Activated T-cell treated with anti-CD3 and anti-CD28 coated beads, Interleukin-2, amount 50 U/mL, for 48 hours (primary cell): ENCODE measurements around the gene BRI3BP.
"Not testable (repeated sequence)": the region's sequence is repeated elsewhere in the genome, so short reads cannot be mapped to it uniquely, and the experiment has no call there.

Experiments used
- DNase-seq, 2 experiments: peaks; one replicate each; pipeline ENCODE4 v3.0.0-alpha.2; 2020

BRI3BP gene

DNA sequence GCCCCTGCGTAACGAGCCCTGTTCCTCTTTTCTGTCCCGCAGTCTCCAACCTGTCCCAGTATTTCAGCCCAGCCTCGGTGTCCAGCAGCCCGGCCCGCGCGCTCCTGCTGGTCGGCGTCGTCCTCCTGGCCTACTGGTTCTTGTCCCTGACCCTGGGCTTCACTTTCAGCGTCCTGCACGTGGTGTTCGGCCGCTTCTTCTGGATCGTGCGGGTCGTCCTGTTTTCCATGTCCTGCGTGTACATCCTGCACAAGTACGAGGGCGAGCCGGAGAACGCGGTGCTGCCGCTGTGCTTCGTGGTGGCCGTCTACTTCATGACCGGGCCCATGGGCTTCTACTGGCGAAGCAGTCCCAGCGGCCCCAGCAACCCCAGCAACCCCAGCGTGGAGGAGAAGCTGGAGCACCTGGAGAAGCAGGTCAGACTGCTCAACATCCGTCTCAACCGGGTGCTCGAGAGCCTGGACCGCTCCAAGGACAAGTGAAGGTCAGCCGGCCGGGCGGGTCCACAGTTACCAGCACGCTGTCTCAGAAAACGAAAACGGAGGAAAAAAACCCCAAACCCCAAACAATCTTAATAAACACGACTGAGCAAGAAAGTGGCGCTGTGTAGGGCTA, 31.6 kb downstream of the BRI3BP start:
- no peak for DNase-seq

DNA sequence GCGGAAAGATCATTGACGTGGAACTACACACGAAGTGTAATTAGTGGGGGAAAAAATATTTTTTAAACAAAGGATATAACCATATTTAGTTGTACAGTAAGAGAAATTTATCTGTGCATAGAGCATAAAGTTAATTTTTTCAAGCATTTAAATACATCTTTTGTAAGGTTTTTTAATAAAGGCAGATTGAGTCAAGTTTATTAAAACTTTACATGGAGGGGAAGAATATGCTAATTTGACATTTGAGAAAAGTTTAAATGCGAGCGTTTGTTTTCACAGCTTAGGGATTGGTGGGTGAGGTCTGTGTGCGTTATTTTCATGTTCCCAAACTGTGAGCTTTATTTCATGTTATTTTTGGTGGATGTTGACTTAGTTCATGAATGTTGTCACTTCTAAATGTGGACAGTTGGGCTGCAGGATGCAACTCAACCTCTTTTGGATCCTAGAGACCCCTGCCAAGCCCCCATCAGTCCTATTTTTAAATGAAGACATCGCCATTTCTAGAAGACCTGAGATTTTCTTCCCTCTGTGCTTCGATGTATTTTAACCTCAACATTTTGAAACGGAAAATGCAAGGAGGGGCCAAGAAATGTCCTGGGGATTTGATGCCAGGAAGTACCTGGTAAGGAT, 32.3 kb downstream of the BRI3BP start:
- DNase-seq, result no peak

DNA sequence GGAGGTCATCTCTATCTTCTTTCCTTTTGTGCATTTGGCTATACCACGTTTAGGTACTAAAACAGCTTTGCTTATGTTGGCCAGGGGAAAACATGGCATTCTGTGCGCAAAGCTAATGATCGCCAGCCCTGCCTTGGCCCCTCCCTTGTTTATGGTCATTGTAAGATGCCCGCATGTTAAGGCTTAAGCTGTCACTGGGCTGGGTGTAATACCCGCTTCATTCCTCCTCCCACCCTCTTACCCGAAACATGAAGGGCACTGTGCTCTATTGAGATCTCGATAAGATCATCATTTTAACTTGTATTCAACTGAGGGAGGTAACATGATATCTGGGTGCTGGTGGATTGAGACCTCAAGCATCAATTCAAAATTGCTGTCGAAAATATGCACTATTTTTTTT, 34.7 kb downstream of the BRI3BP start:
- no peak for DNase-seq

DNA sequence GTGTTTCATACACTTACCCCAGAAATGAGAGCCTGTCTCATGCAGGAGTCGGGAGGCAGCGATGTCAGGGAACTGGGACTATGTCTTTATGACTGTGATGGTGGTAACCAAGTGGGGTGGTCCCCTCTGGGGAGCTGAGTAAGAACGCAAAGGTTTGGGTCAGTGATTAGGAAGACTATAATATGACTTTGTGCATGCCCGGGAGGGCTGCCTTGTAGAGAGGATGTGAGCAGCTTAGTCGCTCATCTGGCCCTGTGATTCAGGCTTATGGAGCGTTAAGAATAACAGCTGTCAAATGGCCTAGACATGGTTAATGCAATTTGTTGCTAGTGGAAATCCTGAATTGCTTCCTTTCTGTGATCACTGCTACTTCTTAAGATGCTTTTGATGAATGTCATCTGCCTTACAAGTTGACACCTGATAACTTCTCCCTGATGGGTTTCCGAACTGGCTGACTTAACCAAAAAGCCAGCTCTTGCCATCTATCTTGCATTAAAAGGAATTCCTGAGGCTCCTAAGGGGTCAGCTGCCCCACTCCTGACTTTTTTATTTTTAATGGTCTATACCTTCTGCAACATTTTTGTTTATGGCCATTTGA, 36.4 kb downstream of the BRI3BP start:
- DNase-seq, result no peak

DNA sequence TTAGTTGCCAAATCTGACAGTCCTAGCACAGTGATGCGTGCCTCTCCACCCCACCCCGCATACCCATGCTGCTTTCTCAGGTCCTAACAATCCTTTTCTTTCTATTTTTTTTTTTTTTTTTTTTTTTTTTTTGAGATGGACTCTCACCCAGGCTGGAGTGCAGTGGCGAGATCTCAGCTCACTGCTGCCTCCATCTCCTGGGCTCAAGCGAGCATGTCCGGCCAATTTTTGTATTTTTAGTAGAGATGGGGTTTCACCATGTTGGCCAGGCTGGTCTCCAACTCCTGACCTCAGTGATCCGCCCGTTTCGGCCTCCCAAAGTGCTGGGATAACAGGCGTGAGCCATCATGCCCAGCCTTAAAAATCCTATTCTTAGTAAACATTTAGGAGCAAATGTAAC, 38.0 kb downstream of the BRI3BP start:
- DNase-seq, result not testable (repeated sequence)

DNA sequence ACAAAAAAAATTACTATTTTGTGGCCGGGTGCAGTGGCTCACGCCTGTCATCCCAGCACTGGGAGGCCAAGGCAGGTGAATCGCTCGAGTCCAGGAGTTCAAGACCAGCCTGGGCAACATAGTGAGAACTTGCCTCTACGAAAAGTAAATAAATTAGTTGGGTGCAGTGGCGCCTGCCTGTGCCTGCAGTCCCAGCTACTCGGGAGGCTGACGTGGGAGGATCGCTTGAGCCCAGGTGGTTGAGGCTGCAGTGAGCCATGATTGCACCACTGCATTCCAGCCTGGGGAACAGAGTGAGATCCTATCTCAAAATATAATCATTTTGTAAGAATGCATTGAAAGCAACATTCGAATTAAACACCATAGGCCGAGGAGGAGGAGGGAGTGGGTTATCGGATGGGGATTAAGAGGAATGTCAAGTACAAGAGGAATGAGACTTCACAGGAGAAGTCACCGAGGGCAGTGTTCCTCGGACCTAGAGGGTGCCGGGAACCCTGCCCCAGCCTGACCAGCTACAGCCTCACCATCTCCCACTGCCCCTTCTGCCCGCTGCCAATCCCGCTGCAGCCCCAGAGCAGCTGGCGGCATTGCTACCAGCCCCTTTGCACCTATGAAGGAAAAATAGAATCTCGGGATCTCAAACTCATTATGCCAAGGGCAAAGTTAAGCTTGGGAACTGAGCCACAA, 39.2 kb downstream of the BRI3BP start:
- DNase-seq, result no peak

DNA sequence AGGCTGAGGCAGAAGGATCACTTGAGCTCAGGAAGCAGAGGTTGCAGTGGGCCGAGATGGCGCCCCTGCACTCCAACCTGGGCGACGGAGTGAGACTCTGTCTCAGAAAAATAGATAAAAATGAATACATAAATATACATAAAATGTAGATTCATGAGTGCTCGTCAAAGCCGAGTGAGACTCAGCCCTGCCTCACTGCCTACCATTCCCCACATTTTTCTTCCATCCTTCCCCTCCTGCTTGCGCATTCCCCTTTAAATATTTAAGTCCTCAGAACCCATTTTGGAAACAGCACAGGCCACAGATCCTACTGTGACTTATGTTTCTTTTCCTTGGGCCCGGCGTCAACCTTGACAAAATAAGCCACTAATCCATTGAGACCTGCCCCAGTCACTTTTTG, 39.8 kb downstream of the BRI3BP start:
- no peak for DNase-seq

DNA sequence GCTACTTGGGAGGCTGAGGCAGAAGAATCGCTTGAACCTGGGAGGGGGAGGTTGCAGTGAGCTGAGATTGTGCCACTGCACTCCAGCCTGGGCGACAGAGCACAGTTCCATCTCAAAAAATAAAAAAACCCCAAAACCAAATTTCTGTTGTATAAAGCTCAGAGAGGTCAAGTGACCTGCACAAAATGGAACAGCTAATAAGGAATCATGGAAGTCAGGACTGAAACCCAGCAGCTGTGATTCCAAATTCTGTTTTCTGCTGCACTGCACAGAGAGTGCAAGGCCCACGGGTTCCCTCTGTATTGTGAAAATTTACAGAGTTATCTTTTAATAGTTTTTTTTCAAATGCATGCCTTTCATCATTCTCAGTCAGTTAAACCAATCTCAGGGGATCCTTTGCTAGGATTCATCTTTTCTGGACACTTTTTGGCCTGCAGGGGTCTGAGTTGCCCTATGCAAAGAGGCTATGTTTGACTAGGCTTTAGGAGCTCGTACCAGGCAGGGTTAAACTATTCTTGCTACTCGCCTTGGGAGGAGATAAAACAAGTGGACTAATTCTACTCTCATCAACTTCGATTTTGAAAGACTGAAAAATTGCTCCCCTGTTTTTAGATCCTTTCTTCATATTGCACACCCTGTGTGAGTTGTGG, 45.7 kb downstream of the BRI3BP start:
- DNase-seq, result no peak

DNA sequence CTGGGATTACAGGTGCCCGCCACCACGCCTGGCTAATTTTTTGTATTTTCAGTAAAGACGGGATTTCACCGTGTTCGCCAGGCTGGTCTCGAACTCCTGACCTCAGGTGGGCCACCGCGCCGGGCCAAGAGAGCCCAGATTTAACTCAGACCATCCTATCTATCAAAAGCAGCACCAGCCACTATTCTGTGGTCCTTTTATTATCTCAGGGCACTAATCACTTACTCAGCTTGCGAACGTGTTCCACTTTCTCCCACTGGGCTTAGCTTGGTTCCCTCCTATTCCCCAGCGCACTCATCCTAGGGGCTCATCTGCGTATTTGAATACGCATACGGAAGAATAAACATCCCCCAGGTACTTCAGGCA, 55.6 kb downstream of the BRI3BP start:
- no peak for DNase-seq

DNA sequence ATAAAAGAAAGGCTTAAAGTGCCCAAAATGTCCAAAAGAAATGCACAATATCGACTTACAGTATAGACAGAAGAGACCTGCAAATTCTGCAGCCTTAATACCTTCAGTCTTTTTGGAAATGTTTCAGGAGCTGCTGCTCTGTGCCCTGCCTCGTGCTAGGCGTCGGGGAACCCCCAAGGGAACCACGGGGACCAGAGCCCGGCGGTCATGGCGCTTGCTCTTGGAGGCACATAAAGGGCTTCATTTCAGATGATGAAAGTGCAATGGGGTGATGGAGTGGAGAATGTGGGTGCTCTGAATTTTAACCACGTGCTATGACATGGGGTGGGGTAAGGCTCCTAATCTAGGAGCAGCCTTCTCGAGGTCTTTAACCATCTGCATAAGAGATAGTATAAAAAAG, 57.0 kb downstream of the BRI3BP start:
- no peak for DNase-seq

DNA sequence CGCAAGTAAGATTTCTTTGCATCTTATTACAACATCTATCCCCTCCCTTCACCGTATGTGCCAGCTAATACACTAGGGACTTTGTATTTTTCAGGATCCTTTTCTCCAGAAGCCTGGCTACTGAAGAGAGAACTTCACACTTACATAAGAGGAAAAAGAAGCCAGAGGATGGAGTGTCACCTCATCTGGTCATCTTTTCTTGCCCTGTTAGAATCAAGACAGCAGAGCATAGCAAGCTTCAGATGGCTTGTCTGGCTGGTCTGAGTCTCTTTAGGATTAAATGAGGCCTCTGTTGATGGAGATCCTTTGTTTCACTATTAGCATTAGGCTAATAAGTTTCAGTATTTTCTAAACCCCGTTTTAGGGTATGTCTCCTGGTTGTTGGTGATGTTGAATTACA, 57.4 kb downstream of the BRI3BP start:
- no peak for DNase-seq

DNA sequence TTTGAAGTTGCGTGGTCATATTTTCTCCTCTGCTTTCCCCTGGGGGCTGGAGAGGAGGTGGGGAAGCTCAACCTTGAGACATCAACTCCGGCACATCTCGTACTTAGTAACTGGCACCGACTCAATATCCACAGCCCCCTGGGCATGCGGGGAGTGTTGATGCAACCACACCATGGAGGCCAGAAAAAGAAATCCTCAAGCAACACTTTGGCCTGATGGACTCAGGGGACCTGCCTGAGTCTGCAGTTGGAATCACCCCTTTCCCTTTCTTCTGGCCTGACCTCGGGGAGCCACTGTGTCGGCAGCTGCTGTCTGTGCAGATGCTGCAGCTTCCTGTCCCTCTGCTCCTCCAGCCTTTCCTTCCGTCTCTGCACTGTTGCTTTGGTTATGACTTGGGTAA, 60.4 kb downstream of the BRI3BP start:
- no peak for DNase-seq

DNA sequence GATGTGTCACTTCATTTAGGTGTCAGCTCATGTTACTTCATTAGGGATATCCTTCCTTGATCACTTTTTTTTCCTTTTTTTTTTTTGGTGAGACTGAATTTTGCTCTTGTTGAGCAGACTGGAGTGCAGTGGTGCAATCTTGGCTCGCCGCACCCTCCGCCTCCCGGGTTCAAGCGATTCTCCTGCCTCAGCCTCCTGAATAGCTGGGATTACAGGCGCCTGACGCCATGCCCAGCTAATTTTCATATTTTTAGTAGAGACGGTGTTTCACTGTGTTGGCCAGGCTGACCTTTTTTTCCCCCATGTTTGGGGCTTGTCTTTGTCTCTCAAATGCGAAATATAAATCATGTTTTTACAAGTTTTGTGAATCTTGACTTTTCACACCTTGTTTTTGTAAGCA, 62.1 kb downstream of the BRI3BP start:
- no peak for DNase-seq

DNA sequence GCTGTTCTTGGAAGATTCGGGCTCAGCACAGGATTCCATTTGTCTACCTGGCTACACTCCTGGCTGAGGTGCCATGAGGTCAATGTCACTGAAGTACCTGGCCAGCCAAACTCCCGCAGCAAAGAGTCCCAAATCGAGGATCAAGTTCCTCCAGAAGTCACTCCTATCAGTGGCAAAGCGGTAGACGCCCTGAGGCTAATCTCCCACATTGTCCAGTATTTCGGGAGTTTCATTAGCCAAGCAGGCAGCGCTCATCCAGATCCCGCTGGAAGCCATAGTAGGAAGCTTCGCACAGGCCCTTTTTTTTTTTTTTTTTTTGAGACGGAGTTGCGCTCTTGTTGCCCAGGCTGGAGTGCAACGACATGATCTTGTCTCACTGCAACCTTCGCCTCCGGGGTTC, 62.9 kb downstream of the BRI3BP start:
- no peak for DNase-seq

DNA sequence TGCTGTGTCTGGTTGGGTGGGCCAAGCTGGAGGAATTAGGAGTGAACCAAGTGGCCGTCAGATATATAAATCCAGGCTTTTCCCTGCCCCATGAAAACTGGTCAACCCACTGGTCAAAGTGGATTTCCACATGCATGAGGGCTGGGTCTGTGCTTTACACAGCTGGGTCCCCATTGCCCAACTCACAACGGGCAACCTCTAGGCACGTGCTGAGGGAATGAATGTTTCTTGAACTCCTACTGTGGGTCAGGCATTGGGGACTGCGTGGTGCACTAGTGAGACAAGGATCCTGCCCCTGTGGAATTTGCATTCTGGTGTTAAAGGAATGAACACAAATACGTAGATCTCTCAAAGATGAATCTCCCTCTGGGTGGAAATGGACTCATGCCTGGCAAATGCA, 64.3 kb downstream of the BRI3BP start:
- no peak for DNase-seq

DNA sequence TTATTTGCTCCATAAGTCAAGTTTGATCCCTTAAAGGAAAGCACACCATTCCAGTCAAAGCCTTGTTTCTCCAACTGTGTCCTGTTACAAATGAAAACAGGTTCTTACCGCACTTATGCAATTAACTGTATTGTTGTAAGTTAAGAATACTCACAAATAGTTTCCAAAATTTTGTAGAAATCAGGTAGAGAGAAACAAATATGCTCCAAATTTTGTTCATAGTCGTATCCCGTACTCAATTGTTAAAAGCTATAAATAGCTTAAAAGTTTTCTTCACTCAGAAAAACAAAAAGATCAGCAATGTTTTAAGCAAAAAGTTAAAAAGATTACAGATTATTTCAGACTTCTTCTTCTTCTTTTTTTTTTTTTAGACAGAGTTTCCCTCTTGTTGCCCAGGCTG, 67.8 kb downstream of the BRI3BP start:
- no peak for DNase-seq

DNA sequence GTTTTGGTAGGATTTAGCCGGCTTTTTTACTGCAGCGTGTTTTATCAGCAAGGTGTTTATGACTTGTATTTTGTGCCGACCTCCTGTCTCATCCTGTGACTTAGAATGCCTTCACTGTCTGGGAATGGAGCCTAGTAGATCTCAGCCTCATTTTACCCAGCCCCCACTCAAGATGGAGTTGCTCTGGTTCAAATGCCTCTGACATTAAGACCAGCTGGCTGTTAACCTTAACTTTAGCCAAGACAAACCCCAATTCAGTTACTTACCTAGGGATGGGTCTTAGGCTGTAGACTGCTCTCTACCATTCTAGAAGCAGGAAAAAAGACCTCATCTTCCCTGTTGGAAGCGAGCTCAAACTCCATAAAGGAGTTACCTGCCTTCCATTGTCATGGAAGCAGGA, 70.1 kb downstream of the BRI3BP start:
- DNase-seq, result not testable (repeated sequence)

DNA sequence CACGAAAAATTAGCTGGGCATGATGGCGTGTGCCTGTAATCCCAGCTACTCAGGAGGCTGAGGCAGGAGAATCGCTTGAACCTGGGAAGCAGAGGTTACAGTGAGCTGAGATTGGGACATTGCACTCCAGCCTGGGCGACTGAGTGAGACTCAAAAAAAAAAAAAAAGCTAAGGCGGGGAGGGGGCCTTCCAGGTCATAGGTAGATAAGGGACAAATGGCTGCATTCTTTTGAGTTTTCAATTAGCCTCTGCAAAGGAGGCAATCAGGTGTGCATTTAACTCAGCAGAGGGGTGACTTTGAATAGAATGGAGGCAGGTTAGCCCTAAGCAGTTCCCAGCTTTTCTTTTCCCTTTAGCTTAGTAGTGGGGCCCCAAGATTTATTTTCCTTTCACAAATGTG, 71.0 kb downstream of the BRI3BP start:
- no peak for DNase-seq

DNA sequence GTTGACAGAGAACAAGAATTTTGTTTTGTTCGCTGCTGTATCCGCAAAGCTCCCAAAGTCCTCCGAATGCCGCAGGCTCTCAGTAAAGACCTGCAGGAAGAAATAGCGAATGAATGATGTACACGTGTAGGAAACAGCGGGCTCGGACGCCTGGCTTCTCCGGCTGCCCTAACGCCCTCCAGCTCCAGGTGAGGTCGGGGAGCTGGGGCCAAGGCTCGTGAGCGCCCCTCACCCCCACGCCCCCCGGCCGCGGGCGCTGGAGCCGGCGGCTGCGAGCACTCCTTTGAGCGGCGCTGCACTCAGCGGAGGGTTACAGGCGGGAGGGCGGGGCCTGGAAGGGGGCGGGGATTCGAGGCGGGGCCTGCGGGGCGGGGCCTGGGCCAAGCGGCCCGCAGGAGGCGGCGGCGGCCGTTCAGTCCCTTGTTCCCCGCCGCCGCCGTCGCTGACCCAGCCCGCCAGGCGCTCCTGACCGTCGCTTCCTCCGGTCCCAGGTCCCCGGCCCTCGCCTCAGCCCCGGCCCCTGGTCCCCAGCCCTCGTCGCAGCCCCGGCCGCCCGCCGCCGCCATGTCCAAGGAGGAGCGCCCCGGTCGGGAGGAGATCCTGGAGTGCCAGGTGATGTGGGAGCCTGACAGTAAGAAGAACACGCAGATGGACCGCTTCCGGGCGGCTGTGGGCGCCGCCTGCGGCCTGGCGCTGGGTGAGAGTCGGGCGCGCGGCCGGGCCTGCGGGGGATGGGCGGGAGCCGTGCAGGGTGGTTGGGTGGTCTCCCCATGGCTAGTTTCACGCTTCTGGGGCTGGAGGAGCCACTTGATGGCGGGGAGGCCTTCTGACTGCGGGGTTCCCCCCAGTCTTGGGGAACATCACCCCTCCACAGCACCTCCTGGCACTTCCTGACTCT, 71.8 kb downstream of the BRI3BP start, which contains the start of gene AACS:
AACS (plus strand) TSS at position 415 of the 898 bp plus-strand sequence; CDS start at position 565, 150 bp downstream.
- DNase-seq, result peak; percentile 83 to 86

DNA sequence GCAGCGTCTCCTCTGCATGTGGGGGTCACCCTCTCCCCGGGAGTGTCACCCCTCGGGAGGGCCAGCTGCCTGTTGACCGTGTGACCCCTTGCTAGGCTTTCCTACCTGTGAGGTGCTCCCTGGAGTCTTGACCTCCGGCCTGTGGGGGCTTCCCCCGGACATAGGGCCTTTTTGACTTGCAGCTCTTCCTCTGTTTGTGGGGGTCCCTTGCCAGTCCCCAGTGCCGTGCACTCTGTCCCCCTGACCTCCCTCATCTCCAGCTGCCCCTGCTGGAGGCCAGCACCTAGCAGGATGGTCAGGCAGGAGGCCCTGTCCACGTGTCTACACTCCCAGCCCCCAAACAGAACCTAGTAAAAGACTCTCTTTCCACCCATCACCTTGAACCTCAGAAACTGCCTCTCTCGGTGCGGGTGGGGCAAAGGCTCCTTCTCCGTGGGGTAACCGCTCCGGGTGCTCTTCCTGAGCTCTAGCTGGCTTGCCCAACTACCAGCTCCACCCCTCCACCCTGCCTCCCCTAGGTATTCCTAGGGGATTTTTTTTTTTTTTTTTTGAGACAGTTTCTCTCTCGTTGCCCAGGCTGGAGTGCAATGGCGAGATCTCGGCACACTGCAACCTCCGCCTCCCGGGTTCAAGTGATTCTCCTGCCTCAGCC, 72.6 kb downstream of the BRI3BP start:
- no peak for DNase-seq

DNA sequence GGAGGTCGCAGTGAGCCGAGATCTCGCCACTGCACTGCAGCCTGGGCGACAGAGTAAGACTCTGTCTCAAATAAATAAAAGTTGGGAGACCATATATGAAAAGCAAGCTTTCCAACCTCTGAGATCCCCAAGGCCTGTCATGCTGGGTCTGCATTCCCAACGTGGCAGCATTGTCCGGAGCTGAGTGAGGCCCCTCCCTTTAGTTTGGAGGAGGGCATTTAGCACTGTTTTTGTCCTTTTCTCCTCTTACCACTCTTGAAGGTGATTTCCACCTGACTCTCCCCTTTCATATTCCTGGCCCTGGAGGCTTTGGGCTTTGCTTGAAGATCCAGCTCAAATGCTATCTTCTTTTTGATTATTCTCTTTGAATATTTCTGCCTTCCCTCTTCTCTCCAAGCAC, 74.9 kb downstream of the BRI3BP start:
- DNase-seq, result no peak

DNA sequence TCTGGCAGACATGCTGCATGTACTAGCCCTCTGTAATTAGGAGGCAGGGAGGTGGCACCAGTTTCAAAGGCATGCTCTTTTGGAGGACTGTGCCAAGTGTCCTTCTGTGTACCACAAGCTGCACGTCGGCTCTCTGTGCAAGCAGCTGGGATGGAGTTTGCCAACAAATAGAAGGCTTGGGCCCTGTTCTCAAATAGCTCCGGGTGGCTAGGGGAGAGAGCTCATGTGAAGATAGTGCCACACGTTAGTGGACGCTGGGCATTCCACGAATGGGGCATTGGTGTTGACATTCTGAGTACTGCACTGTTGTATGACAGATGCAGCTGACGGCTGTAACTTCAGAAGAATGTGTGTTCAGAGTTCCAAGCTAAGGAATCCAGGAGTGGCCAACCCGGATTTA, 76.2 kb downstream of the BRI3BP start:
- DNase-seq, result no peak
